Activated CD4-positive, CD25-positive, alpha-beta regulatory T cell treated with anti-CD3 and anti-CD28 coated beads, Interleukin-2, amount 50 U/mL, for 72 hours (primary cell): ENCODE data around the gene FUS.
A peak's percentile ranks its signal among the peaks of the same experiment; 100 is the strongest.
"Not testable (repeated sequence)": the region's sequence is repeated elsewhere in the genome, so short reads cannot be mapped to it uniquely, and the experiment has no call there.

ENCODE experiments used
- DNase-seq: peaks from one replicate; pipeline ENCODE4 v3.0.0; 2021

Gene FUS

GRCh38 chr16:31179747-31180459 lies at the start of gene FUS:
FUS (plus strand) TSS chr16:31180139; CDS start chr16:31180215, 76 bp downstream.
- DNase-seq, result peak; percentile 93

DNA sequence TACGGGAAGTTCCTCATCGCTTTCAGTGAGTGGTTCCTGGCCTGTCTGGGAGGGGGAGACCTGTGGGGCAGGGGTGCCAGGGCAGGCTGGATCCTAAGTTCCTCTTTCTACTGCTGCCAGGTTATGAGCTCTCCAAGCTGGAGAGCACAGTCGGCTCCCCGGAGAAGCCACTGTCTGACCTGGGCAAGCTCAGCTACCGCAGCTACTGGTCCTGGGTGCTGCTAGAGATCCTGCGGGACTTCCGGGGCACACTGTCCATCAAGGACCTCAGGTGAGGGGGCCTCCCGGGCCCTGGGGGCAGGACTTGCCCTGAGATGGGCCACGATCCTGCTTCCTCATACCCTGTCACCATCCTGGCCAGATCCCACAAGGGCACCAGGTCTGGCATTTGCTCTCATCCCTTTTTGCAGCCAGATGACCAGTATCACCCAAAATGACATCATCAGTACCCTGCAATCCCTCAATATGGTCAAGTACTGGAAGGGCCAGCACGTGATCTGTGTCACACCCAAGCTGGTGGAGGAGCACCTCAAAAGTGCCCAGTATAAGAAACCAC lies 49.5 kb upstream of the FUS start:
- DNase-seq, result no peak

DNA sequence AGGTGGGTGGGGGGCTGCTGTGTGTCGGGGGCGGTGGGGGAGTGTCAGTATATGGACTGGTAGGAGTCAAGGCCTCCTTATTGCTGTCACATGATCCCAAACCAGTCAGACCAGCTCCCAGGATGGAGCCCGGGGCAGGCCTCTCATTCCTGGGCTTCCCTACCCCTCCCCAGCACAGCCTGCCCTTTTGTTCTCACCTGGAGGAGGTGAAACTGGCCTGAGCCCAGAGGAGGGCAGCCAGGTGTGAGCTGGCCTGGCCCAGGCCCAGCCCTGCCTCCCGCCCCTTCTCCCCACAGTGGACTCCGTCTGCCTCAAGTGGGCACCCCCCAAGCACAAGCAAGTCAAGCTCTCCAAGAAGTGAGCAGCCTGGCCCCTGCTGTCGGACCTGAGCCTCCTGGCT lies 49.0 kb upstream of the FUS start:
- DNase-seq, result no peak

DNA sequence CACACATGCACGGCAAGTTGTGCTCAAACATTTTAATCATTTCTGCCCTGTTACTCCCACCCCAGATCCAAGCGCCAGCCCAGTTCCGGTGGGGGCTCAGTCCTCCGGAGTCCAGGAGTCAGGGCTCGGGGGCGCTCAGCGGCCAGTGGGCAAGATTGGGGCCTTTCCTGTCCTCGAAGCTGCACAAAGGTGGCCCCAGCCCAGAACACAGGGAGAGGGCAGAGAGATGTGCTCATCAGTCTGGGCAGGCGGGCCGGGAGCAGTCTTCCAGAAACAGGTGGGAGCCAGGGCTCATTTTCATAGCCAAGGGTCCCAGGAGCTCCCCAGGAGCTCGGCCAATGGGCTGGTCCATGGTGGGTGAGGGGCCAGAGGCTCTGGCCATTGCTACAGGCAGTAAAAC lies 48.5 kb upstream of the FUS start:
- DNase-seq, result no peak

GRCh38 chr16:31131841-31132271 lies 48.1 kb upstream of the FUS start:
- no peak for DNase-seq

DNA sequence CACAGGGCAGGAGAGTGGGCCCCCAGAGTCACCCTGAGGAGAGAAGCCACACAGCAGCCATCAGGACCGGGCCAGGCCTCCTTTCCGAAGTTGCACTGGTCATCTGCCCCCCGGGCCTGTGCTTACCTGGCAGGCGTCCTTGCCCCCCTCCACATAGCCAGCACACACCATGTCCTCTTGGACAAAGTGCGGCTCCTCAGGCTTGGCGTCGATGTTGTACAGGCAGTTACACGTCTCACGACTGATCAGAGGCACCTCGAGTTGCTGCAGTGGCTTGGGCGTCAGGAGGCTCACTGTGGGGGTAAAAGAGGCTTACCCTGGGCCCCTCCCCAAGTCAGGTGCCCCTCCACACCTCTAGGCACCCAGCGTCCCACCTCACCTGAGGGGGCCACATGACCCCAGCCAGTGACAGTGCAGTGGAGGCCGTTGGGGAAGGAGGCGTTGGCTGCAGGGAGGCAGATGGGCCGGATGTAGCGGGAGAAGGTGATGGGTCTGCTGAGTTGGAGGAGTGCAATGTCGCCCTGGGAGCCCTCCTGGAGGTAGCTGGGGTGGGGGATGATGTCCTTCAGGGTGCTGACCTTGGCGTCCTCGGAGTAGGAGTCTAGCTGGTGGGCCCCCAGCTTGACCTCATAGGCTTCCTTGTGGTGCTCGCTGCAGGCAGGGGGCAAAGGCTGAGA lies 47.5 kb upstream of the FUS start:
- DNase-seq, result no peak

- DNase-seq, result no peak
Observed at GRCh38 chr16:31133046-31133501, 46.9 kb upstream of the FUS start.

- no peak for DNase-seq
Observed at GRCh38 chr16:31134091-31134571, 45.8 kb upstream of the FUS start.

DNA sequence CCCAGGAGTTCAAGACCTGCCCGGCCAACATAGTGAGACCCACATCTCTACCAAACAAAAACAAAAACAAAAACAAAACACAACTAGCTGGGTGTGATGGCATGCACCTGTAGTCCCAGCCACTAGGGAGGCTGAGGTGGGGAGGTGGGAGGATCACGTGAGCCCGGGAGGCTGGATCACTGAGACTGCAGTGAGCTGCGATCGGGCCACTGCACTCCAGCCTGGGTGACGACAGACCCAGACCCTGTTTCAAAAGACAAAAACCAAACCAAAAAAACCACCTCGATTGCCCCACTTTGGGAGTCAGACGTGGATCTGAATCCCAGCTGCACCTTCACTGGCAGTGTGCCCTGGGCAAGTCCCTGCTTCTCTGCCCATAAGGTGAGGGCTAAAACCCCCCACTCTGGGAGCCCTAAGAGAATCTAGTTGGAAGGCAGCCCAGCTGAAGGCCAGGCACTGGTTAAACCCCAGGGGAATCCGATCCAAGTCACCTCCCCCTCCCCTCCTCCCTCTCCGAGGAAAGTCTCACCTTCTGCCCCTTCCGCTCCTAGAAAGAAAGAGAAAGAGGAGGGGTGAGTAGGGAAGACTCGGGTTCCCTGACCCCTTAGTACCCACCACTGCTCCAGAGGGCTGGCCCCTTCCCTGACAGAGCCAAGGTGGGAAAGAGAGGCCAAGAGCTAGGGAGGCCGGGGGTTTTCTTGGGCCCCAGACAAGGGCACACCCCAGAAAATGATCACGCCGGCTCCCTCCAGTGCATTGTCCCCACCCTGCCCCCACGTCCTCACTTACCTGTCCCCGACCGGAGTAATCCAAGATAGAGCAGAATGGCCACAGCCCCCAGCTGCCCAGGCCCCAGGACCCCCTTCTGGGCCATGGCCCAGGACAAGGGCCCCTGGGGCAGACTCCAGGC lies 45.1 kb upstream of the FUS start:
- DNase-seq, result no peak

DNA sequence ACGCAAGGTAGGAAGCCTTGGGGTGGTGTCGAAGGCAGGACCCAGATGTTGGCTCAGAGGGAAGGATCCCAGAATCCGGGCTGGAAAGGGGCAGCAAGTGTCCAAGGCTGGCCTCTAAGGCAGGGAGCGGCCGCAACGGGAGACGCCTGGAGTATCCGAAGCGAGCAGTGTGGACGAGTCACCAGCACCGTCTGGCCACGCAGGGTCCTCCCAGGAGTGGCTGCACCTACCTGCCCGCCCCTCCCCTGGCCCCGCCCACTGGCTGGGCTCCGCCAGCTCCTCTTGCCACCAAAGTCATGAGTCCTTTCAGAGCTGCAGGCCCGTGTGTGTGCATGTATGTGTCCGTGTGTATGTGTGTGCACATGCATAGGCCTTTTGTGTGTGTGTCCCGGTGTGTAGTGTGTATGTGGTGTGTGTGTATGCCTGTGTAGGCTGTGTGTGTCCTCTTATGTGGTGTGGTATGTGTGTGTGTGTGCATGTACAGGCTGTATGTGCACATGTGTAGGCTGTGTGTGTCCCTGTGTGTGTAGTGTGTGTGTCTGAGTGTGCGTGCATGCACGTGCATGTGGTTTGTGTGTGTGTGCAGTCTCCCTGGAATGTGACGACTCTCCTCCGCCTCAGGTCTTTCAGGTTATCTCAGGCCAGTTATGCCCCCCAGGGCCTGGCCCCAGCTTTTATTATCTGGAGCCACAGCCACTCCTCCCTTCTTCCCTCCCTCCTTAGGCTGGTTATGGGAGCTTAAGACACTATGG lies 44.2 kb upstream of the FUS start, which contains the start of gene PRSS8:
Gene PRSS8, minus strand, starts transcription at position 193 of the 752 bp plus-strand sequence. CDS start 229 bp downstream, outside the sequence.
- no peak for DNase-seq

DNA sequence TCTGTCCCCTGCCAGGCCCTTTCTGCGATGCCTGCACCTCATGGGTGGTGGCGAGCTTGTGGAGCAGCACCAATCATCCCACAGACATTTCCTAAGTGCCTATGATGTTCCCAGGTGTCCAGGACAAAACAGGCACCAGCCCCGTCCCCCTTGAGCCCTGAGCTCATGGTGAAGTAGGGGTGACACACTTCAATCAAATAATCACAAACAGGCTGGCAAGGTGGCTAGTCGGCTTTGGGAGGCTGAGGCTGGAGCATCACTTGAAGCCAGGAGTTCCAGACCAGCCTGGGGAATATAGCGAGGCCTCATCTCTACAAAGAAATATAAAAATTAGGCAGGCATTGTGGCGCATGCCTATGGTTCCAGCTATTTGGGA lies 43.7 kb upstream of the FUS start:
- DNase-seq, result no peak

DNA sequence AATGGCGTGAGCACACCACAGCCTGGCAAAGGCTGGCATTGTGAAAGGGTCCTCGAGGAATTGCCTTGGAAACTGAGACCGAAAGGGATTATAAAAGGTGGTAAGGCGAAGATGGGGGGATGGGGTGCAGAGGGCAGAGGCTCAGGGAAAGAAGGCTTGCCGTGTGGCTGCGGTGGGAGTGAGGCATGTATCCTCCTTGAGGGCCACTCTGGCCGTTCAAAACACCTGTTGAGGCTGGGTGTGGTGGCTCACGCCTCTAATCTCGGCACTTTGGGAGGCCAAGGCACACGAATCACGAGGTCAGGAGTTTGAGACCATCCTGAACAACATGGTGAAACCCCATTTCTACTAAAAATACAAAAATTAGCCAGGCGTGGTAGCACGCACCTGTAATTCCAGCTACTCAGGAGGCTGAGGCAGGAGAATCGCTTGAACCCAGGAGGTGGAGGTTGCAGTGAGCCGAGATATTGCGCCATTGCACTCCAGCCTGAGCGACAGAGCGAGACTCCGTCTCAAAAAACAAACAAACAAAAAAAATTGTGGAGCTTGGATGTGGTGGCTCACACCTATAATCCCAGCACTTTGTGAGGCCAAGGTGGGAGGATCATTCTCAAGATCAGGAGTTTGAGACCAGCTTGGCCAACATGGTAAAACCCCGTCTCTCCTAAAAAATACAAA lies 43.0 kb upstream of the FUS start:
- DNase-seq, result not testable (repeated sequence)

DNA sequence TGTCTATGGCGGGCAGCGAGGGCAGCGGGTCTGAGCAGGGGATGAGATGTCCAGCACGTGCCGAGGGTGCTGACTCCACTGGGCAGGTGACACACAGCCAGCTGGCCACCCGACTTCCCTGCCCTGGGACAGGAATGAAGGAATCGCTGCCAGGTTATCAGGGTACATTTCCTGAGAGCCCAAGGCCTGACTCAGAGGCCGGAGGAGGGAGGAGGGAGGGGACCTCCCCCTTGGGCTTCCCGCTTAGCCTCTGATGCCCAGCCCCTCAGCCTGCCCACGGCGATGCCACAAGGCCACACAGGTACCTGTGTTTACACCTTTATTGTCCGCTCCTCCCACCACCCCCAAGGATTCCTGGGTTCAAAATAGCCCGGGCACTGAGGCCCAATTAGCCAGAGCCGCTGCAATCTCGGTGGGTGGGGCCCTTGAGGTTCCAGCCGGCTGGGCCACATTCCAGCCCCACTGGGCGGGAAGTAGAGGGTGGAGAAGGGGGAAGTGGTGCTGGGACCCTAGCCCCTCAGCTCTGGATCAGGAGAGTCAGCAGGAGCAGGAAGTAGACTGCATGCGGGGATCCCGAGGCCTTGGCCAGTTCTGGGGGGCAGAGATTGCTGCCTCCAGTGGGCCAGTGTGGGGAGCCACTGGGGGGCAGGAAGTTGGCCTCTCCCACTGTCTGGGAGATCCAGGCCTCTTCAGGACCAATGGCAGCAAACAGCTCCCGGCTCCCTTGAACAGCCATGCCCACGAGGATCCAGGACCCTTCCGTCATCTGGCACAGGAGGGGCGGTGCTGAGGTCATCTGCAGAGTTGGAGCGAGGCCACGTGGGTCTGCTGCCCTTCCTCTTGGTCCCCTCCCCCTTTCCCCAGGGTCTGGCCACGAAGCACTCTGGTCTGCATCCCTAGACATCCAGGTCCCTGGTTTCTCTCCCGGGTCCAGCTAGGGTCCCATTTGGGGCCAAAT lies 41.0 kb upstream of the FUS start:
- no peak for DNase-seq

DNA sequence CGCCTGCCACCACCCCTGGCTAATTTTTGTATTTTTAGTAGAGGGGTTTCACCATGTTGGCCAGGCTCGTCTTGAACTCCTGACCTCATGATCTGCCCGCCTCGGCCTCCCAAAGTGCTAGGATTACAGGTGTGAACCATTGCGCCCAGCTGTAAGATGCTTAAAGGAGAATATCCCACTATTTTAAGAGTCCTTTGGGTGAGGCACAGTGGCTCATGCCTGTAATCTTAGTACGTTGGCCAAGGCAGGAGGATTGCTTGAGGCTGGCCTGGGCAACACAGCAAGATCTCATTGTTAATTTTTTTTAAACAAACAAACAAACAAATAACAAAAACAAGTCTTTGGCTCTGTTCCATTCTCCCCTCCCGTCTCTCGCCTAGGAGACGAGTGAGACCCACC lies 38.9 kb upstream of the FUS start:
- not testable (repeated sequence) for DNase-seq

DNA sequence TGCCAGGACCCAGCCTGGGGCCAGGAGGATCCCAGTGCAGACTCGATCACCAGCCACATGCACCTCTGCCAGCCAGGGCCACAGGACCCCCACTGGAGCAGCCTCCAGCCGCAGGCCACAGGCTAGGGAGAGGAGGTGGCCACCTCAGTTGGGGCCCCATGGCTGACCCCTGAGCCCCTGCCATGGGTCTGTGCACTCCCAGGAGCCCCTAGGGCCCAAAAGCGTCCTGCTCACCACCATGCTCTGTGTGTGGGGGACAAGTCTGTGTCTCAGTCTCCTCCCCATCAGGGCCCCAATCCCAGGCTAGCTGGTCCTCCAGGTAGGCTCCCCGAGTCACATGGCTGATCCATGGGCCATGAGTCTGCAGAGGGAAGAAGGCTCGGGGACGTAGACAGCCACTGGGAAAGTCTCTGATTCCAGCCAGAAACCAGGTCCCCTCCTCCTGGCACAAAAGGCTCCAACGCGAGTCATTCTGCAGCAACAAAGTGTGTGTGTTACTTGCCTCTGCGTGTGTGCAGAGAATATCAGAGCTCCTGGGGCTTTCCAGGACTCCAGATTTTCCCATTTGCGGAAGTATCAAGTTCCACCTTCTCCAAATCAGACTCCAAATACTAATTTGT lies 38.3 kb upstream of the FUS start:
- DNase-seq, result no peak

- DNase-seq, result peak; percentile 94
Observed at GRCh38 chr16:31142109-31143010, 37.6 kb upstream of the FUS start.

- DNase-seq, result no peak
Observed at GRCh38 chr16:31143011-31143693, 36.8 kb upstream of the FUS start.

- DNase-seq, result no peak
Observed at GRCh38 chr16:31143694-31144148, 36.2 kb upstream of the FUS start.
